Astrocyte (in vitro differentiated cells and primary cell): ENCODE data around the gene MATN3. TPM values are rescaled to one million over a fixed set of nuclear protein-coding genes. Genes with fewer than 3 reads are reported as not detected.
A peak's percentile ranks its signal among the peaks of the same experiment; 100 is the strongest.

Experiments used
- DNase-seq: peaks from one replicate; pipeline ENCODE4 v3.0.0-alpha.2; 2010; ENCODE audit warnings: low read depth
- FAIRE-seq: peaks from 2 replicates; lab custom pipeline; 2011; peaks lifted over from hg19 to GRCh38; lab: Jason Lieb, UNC
- H2AFZ ChIP-seq: 2 replicates; pipeline ENCODE4 v1.6.0; 2012; ENCODE audit warnings: low read depth, low read length, inconsistent platforms
- H3K27ac ChIP-seq: 2 replicates; pipeline ENCODE4 v1.5.1; 2011; ENCODE audit warnings: low read depth, low read length, inconsistent platforms
- H3K27me3 ChIP-seq: 2 replicates; pipeline ENCODE4 v1.6.0; 2011; ENCODE audit warnings: low read length, inconsistent platforms; ENCODE audit not compliant: insufficient read depth
- H3K36me3 ChIP-seq: 2 replicates; pipeline ENCODE4 v1.5.1; 2011; ENCODE audit warnings: low read length, inconsistent platforms; ENCODE audit not compliant: insufficient read depth
- H3K4me1 ChIP-seq: 2 replicates; pipeline ENCODE4 v1.5.1; 2011; ENCODE audit warnings: low read length, inconsistent platforms; ENCODE audit not compliant: insufficient read depth
- H3K4me2 ChIP-seq: 2 replicates; pipeline ENCODE4 v1.6.0; 2012; ENCODE audit warnings: low read length, inconsistent platforms
- H3K4me3 ChIP-seq: 2 replicates; pipeline ENCODE4 v1.5.1; 2011; ENCODE audit warnings: low read depth, mild to moderate bottlenecking, low read length, inconsistent platforms; ENCODE audit not compliant: insufficient read depth
- H3K79me2 ChIP-seq: 2 replicates; pipeline ENCODE4 v1.6.0; 2012; ENCODE audit warnings: mild to moderate bottlenecking, low read length, inconsistent platforms; ENCODE audit not compliant: insufficient read depth
- H3K9ac ChIP-seq: 2 replicates; pipeline ENCODE4 v1.6.0; 2012; ENCODE audit warnings: mild to moderate bottlenecking, low read length, inconsistent platforms
- H3K9me3 ChIP-seq: 2 replicates; pipeline ENCODE4 v1.5.1; 2012; ENCODE audit warnings: low read depth, mild to moderate bottlenecking, low read length, inconsistent platforms; ENCODE audit not compliant: insufficient read depth
- H4K20me1 ChIP-seq: 2 replicates; pipeline ENCODE4 v1.6.0; 2012; ENCODE audit warnings: low read length, inconsistent platforms; ENCODE audit not compliant: insufficient read depth
- H3K27ac Mint-ChIP-seq: one replicate; pipeline ENCODE4 v1.8.0; 2021; ENCODE audit warnings: mild to moderate bottlenecking, mixed read lengths; ENCODE audit not compliant: unreplicated experiment
- H3K27me3 Mint-ChIP-seq: one replicate; pipeline ENCODE4 v1.8.0; 2021; ENCODE audit warnings: low read depth, mixed read lengths; ENCODE audit not compliant: unreplicated experiment
- H3K36me3 Mint-ChIP-seq: one replicate; pipeline ENCODE4 v1.8.0; 2021; ENCODE audit warnings: low read depth, mixed read lengths; ENCODE audit not compliant: unreplicated experiment
- H3K4me1 Mint-ChIP-seq: one replicate; pipeline ENCODE4 v1.8.0; 2021; ENCODE audit warnings: low read depth, mixed read lengths; ENCODE audit not compliant: unreplicated experiment
- H3K4me3 Mint-ChIP-seq: one replicate; pipeline ENCODE4 v1.8.0; 2021; ENCODE audit warnings: mild to moderate bottlenecking, moderate library complexity, mixed read lengths; ENCODE audit not compliant: unreplicated experiment
- H3K9me3 Mint-ChIP-seq: one replicate; pipeline ENCODE4 v1.8.0; 2021; ENCODE audit warnings: mild to moderate bottlenecking, mixed read lengths; ENCODE audit not compliant: unreplicated experiment
- CTCF ChIP-seq: IDR thresholded peaks from 2 replicates; pipeline ENCODE4 v1.5.1; 2011; ENCODE audit warnings: low read depth, mild to moderate bottlenecking, inconsistent platforms, low read length, moderate library complexity; ENCODE audit not compliant: insufficient read depth
- EZH2 ChIP-seq: IDR thresholded peaks from 2 replicates; pipeline ENCODE4 v1.6.1; 2012; ENCODE audit warnings: mild to moderate bottlenecking, low read length, inconsistent platforms; ENCODE audit not compliant: insufficient read depth
- total RNA-seq: library from RNA; stranded (reverse); gene quantifications from 2 replicates; pipeline ENCODE4 v1.2.1, GENCODE V29; 2021

Gene MATN3
- total RNA-seq, 1 donor from 2014 or later: 13.3 TPM

- no peak for TF ChIP-seq CTCF
- no peak for TF ChIP-seq EZH2
- Histone ChIP-seq H3K79me2 (peaks cover 26% of the 10 kb centered on the region), H3K4me2 (peak overlapping the region; percentile 98), H3K9ac (no peak overlapping the region), H3K9me3 (no peaks in the 10 kb centered on the region), H3K4me3 (no peak overlapping the region), H3K27ac (no peak overlapping the region), H3K36me3 (peaks cover 3% of the 10 kb centered on the region), H3K27me3 (no peaks in the 10 kb centered on the region), H3K4me1 (peaks cover 16% of the 10 kb centered on the region), H2AFZ (no peak overlapping the region), H4K20me1 (no peaks in the 10 kb centered on the region)
- DNase-seq: no peak
- no peak for FAIRE-seq
- Mint-ChIP-seq H3K36me3 (peaks cover 2% of the 10 kb centered on the region), H3K27me3 (no peaks in the 10 kb centered on the region), H3K27ac (no peak overlapping the region), H3K4me1 (peaks cover 8% of the 10 kb centered on the region), H3K4me3 (peak overlapping the region; percentile 95), H3K9me3 (no peaks in the 10 kb centered on the region)
Measured at GRCh38 chr2:19987936-19988335, 24.5 kb downstream of the MATN3 start.

- Histone ChIP-seq H4K20me1 (no peaks in the 10 kb centered on the region), H3K4me2 (no peak overlapping the region), H3K27ac (no peak overlapping the region), H3K79me2 (peaks cover 10% of the 10 kb centered on the region), H3K9ac (no peak overlapping the region), H3K36me3 (peaks cover 19% of the 10 kb centered on the region), H3K4me1 (no peaks in the 10 kb centered on the region), H3K4me3 (no peak overlapping the region), H2AFZ (no peak overlapping the region), H3K27me3 (no peaks in the 10 kb centered on the region), H3K9me3 (no peaks in the 10 kb centered on the region)
- Mint-ChIP-seq H3K4me1 (peaks cover 6% of the 10 kb centered on the region), H3K4me3 (no peak overlapping the region), H3K36me3 (peaks cover 3% of the 10 kb centered on the region), H3K27me3 (no peaks in the 10 kb centered on the region), H3K27ac (no peak overlapping the region), H3K9me3 (no peaks in the 10 kb centered on the region)
- DNase-seq (peak; percentile 4), FAIRE-seq (no peak)
- TF ChIP-seq CTCF: no peak
- TF ChIP-seq EZH2: no peak
Measured at GRCh38 chr2:19982268-19982667, 30.2 kb downstream of the MATN3 start.

- FAIRE-seq: no peak
- H3K9me3 Mint-ChIP-seq: no peaks in the 10 kb centered on the region
- H3K4me1 Mint-ChIP-seq: peaks cover 6% of the 10 kb centered on the region
Measured at GRCh38 chr2:19979932-19980331, 32.5 kb downstream of the MATN3 start.

More at GRCh38 chr2:19979932-19980331, 32.5 kb downstream of the MATN3 start:
- H3K27ac ChIP-seq: no peak overlapping the region
- TF ChIP-seq CTCF (no peak), EZH2 (no peak)
- H3K9ac ChIP-seq: no peak overlapping the region
- Mint-ChIP-seq H3K36me3 (peaks cover 3% of the 10 kb centered on the region), H3K27ac (no peak overlapping the region), H3K27me3 (no peaks in the 10 kb centered on the region), H3K4me3 (no peak overlapping the region)
- no peak overlapping the region for H3K4me3 ChIP-seq
- no peak overlapping the region for H2AFZ ChIP-seq
- H3K79me2 ChIP-seq: peaks cover 4% of the 10 kb centered on the region
- DNase-seq: no peak
- H3K4me2 ChIP-seq: no peak overlapping the region
- H3K4me1 ChIP-seq: no peaks in the 10 kb centered on the region
- peaks cover 31% of the 10 kb centered on the region for H3K36me3 ChIP-seq
- no peaks in the 10 kb centered on the region for H3K9me3 ChIP-seq
- H4K20me1 ChIP-seq: no peaks in the 10 kb centered on the region
- no peaks in the 10 kb centered on the region for H3K27me3 ChIP-seq
